ENCODE measurements around the gene SLC37A1. TPM values are rescaled to one million over a fixed set of nuclear protein-coding genes. Genes with fewer than 3 reads are reported as not detected.
"Not testable (repeated sequence)": the region's sequence is repeated elsewhere in the genome, so short reads cannot be mapped to it uniquely, and the experiment has no call there.

Gene SLC37A1
- 10 to 100 TPM; 16.3 to 22.1 (median 20.2) TPM for total RNA-seq

GRCh38 chr21:42513151-42513984 is at the start of gene SLC37A1:
Gene SLC37A1 (plus strand): TSS chr21:42513852. CDS start chr21:42518455, 4,603 bp downstream.
- H3K27me3 Mint-ChIP-seq (ENCODE audit: low read depth): no peaks in the 10 kb centered on the region
- H3K4me3 Mint-ChIP-seq: peak within 1 kb of the TSS; percentile 84
- DNase-seq: peak; percentile 26
- H3K36me3 Mint-ChIP-seq (ENCODE audit: insufficient read depth): peaks cover 7% of the 10 kb centered on the region
- no peaks in the 10 kb centered on the region for H3K9me3 Mint-ChIP-seq
- peaks cover 23% of the 10 kb centered on the region for H3K4me1 Mint-ChIP-seq (ENCODE audit: low read depth)
- ATAC-seq: peak; percentile 82 to 86

- DNase-seq (peak; percentile 67), ATAC-seq (peak; percentile 57 to 80)
- Mint-ChIP-seq H3K4me1 (ENCODE audit: low read depth) (peaks cover 63% of the 10 kb centered on the region), H3K36me3 (ENCODE audit: insufficient read depth) (no peaks in the 10 kb centered on the region), H3K4me3 (peak overlapping the region; percentile 59), H3K9me3 (no peaks in the 10 kb centered on the region), H3K27me3 (ENCODE audit: low read depth) (no peaks in the 10 kb centered on the region)
Observed at GRCh38 chr21:42463861-42464515, 49.7 kb upstream of the SLC37A1 start.

GRCh38 chr21:42465008-42465802 is 48.4 kb upstream of the SLC37A1 start:
- Mint-ChIP-seq H3K4me3 (no peak overlapping the region), H3K9me3 (no peaks in the 10 kb centered on the region), H3K4me1 (ENCODE audit: low read depth) (peaks cover 59% of the 10 kb centered on the region), H3K27me3 (ENCODE audit: low read depth) (peaks cover 2% of the 10 kb centered on the region), H3K36me3 (ENCODE audit: insufficient read depth) (no peaks in the 10 kb centered on the region)
- ATAC-seq (no peak), DNase-seq (no peak)

- Mint-ChIP-seq H3K36me3 (ENCODE audit: insufficient read depth) (no peaks in the 10 kb centered on the region), H3K27me3 (ENCODE audit: low read depth) (peaks cover 2% of the 10 kb centered on the region), H3K4me3 (no peak overlapping the region), H3K4me1 (ENCODE audit: low read depth) (peaks cover 53% of the 10 kb centered on the region), H3K9me3 (no peaks in the 10 kb centered on the region)
- DNase-seq: no peak
- ATAC-seq: no peak
Observed at GRCh38 chr21:42465803-42466127, 47.9 kb upstream of the SLC37A1 start.

GRCh38 chr21:42466700-42467099 is 47.0 kb upstream of the SLC37A1 start:
- ATAC-seq: no peak
- no peak for DNase-seq
- Mint-ChIP-seq H3K36me3 (ENCODE audit: insufficient read depth) (no peaks in the 10 kb centered on the region), H3K27me3 (ENCODE audit: low read depth) (peaks cover 2% of the 10 kb centered on the region), H3K4me3 (no peak overlapping the region), H3K9me3 (no peaks in the 10 kb centered on the region), H3K4me1 (ENCODE audit: low read depth) (peaks cover 44% of the 10 kb centered on the region)

GRCh38 chr21:42467140-42467983 is 46.3 kb upstream of the SLC37A1 start:
- Mint-ChIP-seq H3K36me3 (ENCODE audit: insufficient read depth) (no peaks in the 10 kb centered on the region), H3K4me3 (no peak overlapping the region), H3K27me3 (ENCODE audit: low read depth) (peaks cover 2% of the 10 kb centered on the region), H3K4me1 (ENCODE audit: low read depth) (peaks cover 37% of the 10 kb centered on the region), H3K9me3 (no peaks in the 10 kb centered on the region)
- ATAC-seq: no peak
- no peak for DNase-seq

- no peaks in the 10 kb centered on the region for H3K9me3 Mint-ChIP-seq
- DNase-seq (no peak), ATAC-seq (no peak)
- peaks cover 26% of the 10 kb centered on the region for H3K4me1 Mint-ChIP-seq (ENCODE audit: low read depth)
- peaks cover 2% of the 10 kb centered on the region for H3K27me3 Mint-ChIP-seq (ENCODE audit: low read depth)
- no peak overlapping the region for H3K4me3 Mint-ChIP-seq
- no peaks in the 10 kb centered on the region for H3K36me3 Mint-ChIP-seq (ENCODE audit: insufficient read depth)
Observed at GRCh38 chr21:42468491-42469131, 45.0 kb upstream of the SLC37A1 start.

- H3K4me1 Mint-ChIP-seq (ENCODE audit: low read depth): peaks cover 20% of the 10 kb centered on the region
- ATAC-seq: no peak
- DNase-seq: no peak
Observed at GRCh38 chr21:42469272-42469671, 44.4 kb upstream of the SLC37A1 start.

GRCh38 chr21:42469726-42470125 is 43.9 kb upstream of the SLC37A1 start:
- H3K4me1 Mint-ChIP-seq (ENCODE audit: low read depth): peaks cover 16% of the 10 kb centered on the region
- not testable (repeated sequence) for ATAC-seq; H3K27me3 Mint-ChIP-seq (ENCODE audit: low read depth); H3K4me3 Mint-ChIP-seq; DNase-seq; H3K36me3 Mint-ChIP-seq (ENCODE audit: insufficient read depth); H3K9me3 Mint-ChIP-seq

More at GRCh38 chr21:42469272-42469671, 44.4 kb upstream of the SLC37A1 start:
- peaks cover 2% of the 10 kb centered on the region for H3K27me3 Mint-ChIP-seq (ENCODE audit: low read depth)
- no peaks in the 10 kb centered on the region for H3K36me3 Mint-ChIP-seq (ENCODE audit: insufficient read depth)
- H3K9me3 Mint-ChIP-seq: no peaks in the 10 kb centered on the region
- H3K4me3 Mint-ChIP-seq: no peak overlapping the region

GRCh38 chr21:42471206-42471605 is 42.4 kb upstream of the SLC37A1 start:
- no peak for ATAC-seq
- peaks cover 4% of the 10 kb centered on the region for H3K4me1 Mint-ChIP-seq (ENCODE audit: low read depth)

GRCh38 chr21:42471716-42472330 is 41.8 kb upstream of the SLC37A1 start:
- Mint-ChIP-seq H3K9me3 (no peaks in the 10 kb centered on the region), H3K4me1 (ENCODE audit: low read depth) (peaks cover 4% of the 10 kb centered on the region), H3K4me3 (no peak overlapping the region), H3K27me3 (ENCODE audit: low read depth) (peaks cover 2% of the 10 kb centered on the region), H3K36me3 (ENCODE audit: insufficient read depth) (no peaks in the 10 kb centered on the region)
- no peak for DNase-seq
- no peak for ATAC-seq

More at GRCh38 chr21:42471206-42471605, 42.4 kb upstream of the SLC37A1 start:
- Mint-ChIP-seq H3K9me3 (no peaks in the 10 kb centered on the region), H3K27me3 (ENCODE audit: low read depth) (peaks cover 2% of the 10 kb centered on the region), H3K36me3 (ENCODE audit: insufficient read depth) (no peaks in the 10 kb centered on the region), H3K4me3 (no peak overlapping the region)
- no peak for DNase-seq

GRCh38 chr21:42472521-42472920 is 41.1 kb upstream of the SLC37A1 start:
- H3K4me1 Mint-ChIP-seq (ENCODE audit: low read depth): peaks cover 2% of the 10 kb centered on the region
- H3K27me3 Mint-ChIP-seq (ENCODE audit: low read depth): peaks cover 4% of the 10 kb centered on the region
- no peaks in the 10 kb centered on the region for H3K36me3 Mint-ChIP-seq (ENCODE audit: insufficient read depth)
- H3K9me3 Mint-ChIP-seq: no peaks in the 10 kb centered on the region
- no peak for ATAC-seq
- H3K4me3 Mint-ChIP-seq: no peak overlapping the region
- no peak for DNase-seq

- no peak for DNase-seq
- Mint-ChIP-seq H3K4me1 (ENCODE audit: low read depth) (no peaks in the 10 kb centered on the region), H3K27me3 (ENCODE audit: low read depth) (peaks cover 5% of the 10 kb centered on the region), H3K36me3 (ENCODE audit: insufficient read depth) (no peaks in the 10 kb centered on the region), H3K4me3 (no peak overlapping the region), H3K9me3 (no peaks in the 10 kb centered on the region)
- ATAC-seq: no peak
Observed at GRCh38 chr21:42473498-42474042, 40.1 kb upstream of the SLC37A1 start.

All from activated T-cell treated with anti-CD3 and anti-CD28 coated beads, Interleukin-2, amount 50 U/mL, for 4 hours (primary cell).